HG03521 (cell line): Measurements from ENCODE around the gene CACNA2D3.

ENCODE experiments used
- ATAC-seq: cut with Tn5 transposase; IDR thresholded peaks from one replicate; pipeline ENCODE4 v1.9.1; 2021; ENCODE audit warnings: mild to moderate bottlenecking, moderate library complexity; ENCODE audit not compliant: unreplicated experiment

Gene CACNA2D3

DNA sequence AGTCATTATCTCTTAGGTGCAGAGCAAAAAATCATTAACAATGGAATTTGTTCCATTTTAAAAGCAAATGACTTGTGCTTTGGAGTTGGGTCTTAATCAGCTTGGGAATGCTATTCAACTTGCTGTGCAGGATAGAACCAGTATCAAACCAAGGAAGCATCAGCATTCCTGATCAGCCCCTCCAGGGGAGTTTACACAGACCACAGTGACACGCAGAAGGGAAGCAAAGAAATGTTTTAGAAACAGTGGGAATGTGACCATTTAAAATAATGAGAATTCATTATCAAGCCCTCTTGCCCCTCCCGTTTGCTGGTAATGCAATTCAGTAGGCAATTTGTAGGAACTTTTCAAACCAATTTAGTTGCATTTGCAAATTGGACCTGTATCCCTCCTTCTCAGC, 650.4 kb downstream of the CACNA2D3 start:
- ATAC-seq = no peak

- no peak for ATAC-seq
Measured at GRCh38 chr3:54773271-54773670, 650.9 kb downstream of the CACNA2D3 start.

- ATAC-seq = no peak
Measured at GRCh38 chr3:54776601-54777000, 654.2 kb downstream of the CACNA2D3 start.

DNA sequence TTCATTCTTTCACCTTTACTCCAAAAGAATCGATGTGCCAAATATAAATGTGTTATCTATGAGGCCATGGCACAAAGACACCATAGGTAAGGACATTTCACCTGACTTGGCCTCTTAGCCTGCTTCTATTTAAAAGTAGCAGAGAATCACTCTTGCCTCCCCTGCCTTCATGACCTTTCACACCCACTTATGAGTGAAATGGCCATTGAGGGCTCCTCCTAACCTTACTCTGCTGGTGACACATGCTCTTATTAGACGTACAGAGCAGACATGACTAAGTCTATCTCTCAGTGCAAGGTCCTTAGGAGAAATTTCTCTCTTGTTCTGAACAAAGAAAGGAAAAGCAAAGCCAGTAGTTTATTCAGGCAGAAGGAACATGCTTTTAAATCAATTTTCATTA, 654.8 kb downstream of the CACNA2D3 start:
- no peak for ATAC-seq

DNA sequence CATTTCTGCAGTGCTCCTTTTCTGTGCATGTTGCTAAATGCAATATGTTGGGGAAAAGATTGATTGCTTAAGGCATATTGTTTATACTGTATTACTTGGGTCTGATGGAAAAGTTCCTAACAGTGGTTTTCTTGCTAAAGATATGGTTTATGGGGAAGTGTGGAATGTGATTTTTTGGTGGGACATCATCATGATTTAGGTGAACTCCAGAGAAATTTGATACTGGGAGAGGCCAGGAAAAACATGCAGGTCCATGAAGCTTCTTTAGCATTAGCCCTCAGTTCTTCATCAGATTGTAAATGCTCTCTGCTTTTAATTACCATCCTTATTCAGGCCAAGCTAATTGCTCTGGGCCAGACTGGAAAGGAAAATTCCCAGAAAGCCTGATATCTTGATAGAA, 658.0 kb downstream of the CACNA2D3 start:
- ATAC-seq = no peak

- ATAC-seq = no peak
Measured at GRCh38 chr3:54781728-54782127, 659.4 kb downstream of the CACNA2D3 start.

DNA sequence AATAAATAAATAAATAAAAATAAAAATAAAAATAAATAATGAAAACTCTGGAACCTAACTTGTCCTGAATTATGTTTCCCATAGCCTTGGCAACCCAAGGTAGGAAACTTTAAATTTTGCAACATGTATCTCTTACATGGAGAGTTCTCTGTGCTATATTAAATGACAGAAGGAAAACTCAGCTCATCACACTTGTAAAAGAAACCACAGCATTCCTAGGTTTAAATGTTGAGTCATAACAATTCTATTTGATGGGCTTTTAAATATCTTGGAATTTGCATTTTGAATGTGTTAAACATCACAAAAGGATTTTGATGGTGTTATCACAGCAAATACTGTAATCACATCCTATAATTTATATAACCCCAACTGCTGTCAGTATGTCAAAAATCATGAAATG, 661.3 kb downstream of the CACNA2D3 start:
- no peak for ATAC-seq

GRCh38 chr3:54784021-54784420, 661.7 kb downstream of the CACNA2D3 start:
- no peak for ATAC-seq

DNA sequence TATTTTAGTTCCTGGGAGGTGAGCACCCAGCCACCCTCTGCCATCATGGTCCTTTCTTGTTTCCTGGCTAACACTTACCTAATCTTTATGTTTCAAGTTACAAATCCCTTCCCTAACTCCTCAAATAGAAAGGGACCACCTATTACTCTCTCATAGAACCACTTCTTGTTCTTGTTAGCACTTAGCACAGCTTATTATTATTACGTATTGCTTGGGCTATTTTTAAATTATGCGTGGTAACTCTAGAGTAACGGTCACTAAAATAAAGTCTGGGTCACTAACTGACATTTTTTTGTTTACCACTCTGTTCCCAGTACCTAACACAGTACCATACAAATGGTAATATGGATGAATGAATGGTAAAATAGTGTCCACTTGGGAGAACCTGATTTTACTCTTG, 663.6 kb downstream of the CACNA2D3 start:
- no peak for ATAC-seq

- ATAC-seq = no peak
Measured at GRCh38 chr3:54790051-54790450, 667.7 kb downstream of the CACNA2D3 start.

DNA sequence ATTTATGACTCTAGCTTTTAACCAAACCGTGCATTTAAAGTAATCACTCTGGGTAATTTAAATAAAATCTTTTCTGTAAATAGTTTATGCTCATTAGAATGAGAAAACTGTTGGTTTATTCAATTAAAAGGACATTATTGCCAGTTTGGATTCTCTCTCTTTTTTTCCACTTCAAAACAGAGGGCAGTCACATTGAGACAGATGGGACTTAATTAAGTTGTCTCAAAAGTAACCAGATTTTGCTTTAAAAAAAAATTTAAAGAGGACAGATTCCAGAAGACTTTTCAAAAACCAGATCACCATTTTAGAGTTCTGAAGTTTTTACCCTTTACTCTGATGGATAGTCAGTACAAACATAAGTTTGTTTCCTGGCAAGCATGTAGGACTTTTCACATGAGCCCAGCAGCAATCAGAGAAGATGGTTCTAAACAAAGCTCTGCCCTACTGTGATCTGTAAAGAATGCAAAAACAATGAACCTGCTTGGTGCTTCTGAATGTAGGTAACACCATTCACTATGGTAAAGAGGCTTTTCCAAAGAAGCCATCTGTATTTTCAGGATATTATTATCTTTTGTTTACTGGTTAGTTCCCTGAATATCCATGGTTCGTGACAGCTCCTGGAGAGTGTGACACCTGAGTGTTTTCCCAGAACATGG, 669.3 kb downstream of the CACNA2D3 start:
- no peak for ATAC-seq

GRCh38 chr3:54792584-54792983, 670.2 kb downstream of the CACNA2D3 start:
- no peak for ATAC-seq

DNA sequence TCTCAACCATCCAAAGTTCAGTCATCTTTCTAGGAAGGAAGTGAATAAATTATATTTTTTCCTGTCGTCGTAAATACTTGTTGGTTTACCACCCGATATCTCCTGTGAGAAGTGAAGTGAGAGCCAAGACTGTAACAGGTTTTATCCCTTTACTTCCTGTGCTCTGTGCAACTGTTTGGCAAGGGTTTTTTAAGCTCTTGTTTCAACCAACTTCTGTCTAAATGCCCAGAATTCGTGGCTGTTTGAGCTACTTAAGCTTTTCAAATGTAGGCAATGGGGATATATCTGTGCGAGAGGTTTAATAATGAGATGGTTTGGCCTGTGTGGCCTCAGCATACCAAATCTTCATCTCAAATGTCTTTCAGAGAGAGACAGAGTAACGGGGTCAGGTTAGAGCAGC, 670.8 kb downstream of the CACNA2D3 start:
- ATAC-seq = no peak

- ATAC-seq = no peak
Measured at GRCh38 chr3:54797111-54797510, 674.8 kb downstream of the CACNA2D3 start.

DNA sequence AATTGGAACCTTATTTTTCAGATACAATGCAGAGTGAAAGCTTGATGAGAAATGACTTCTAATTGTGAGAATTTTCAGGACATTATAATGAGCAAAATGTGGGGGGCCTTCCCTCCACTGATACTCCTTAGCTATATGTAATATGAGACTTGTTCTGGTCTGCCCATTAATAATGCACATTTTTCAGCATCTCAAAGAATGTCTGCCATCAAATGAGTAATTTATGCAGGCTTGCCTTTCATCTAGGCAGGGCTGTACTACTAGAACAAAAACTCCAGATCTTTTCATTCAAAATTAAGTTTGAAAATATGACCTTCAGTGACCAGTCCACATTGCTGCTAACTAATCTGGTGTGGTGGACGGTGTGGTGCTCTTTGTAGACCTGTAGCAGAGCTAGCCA, 678.1 kb downstream of the CACNA2D3 start:
- ATAC-seq = no peak

DNA sequence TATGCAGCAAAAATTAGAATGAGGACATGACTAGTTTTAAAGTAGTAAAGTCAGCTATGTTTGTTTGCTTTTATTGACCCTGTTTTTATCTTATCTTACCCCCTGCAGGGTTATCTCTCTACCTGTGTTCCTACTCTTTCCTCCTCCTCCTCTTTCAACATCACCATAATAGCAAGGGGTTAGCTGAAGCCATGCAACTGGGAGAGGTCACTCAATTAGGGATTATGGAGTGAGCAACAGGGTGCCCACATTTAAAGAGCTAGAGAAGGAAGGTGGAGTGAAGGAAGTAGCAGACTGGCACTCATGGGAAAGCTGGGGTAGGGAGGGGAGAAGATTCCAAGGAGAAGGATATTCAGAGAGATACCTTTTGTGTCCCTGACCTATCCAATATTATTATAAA, 679.6 kb downstream of the CACNA2D3 start:
- ATAC-seq = no peak

DNA sequence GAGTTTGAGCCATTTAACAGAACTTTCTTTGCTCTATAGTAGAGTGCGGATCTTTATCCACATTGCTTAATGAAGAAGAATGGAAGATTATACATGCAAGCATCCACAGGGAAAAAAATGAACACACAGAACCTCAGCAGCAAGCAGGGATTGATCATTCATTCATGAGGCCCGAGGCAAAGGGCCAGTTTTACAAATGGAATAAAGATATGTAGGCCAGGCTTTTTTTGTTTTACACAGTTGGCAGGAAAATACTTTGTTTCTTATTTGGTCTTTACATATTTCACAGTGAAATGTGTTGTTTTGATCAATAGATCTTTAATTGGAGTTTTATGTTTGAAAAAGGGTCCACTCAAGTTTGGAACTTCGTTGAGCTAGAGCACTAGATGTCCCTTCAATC, 688.0 kb downstream of the CACNA2D3 start:
- no peak for ATAC-seq

GRCh38 chr3:54814224-54814623, 691.9 kb downstream of the CACNA2D3 start:
- no peak for ATAC-seq

GRCh38 chr3:54817628-54818027, 695.3 kb downstream of the CACNA2D3 start:
- no peak for ATAC-seq

DNA sequence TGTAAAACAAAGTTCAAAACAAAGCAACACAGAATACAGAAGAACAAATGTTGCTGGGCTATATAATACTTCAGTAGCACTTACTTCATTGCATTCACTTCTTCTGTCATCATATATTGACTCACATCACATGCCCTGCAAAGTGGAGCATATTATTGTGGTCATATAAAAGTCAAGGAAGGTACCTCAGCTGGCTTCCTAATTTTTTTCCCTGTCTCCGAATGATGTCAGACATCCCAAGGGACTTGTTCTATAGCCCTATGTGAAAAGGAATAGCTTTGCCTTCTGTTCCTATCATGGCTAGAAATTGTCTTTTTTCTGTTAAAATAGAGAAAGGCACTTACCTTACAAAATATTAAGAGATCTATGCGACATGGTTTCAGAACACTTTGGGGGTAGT, 696.1 kb downstream of the CACNA2D3 start:
- ATAC-seq = no peak

DNA sequence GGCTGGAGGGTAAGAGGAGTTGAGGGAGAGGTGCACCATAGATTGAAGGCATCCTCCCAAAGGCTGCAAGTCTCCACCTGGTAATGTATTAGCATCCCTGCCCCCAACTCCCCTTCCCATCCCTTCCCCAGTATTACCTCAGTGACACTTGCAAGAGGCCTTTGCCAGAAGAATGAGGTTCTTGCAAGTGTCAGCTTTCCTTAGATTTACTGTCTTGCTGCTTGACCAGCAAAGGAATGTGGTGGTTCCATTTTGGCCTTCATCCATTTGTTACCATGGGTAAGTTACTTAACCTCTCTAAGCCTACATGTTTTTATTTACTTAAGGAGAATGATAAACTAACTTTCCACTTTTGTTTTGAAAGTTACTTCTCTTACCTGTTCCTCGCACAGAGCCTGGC, 696.6 kb downstream of the CACNA2D3 start:
- no peak for ATAC-seq

GRCh38 chr3:54819946-54820345, 697.6 kb downstream of the CACNA2D3 start:
- no peak for ATAC-seq

- no peak for ATAC-seq
Measured at GRCh38 chr3:54822206-54822605, 699.9 kb downstream of the CACNA2D3 start.
